SKM-1 (cell line): Measurements from ENCODE around the gene ADARB1.
A peak's percentile ranks its signal among the peaks of the same experiment; 100 is the strongest.

Experiments used
- DNase-seq: peaks from one replicate; lab custom pipeline; 2025; ENCODE audit not compliant: unreplicated experiment; lab: John Stamatoyannopoulos, UW

ADARB1 gene

GRCh38 chr21:45074818-45075595 lies 627 bp downstream of the ADARB1 start:
- no peak for DNase-seq

- DNase-seq, result no peak
Measured at GRCh38 chr21:45075596-45076244, 1.3 kb downstream of the ADARB1 start.

GRCh38 chr21:45076245-45076711 lies 1.9 kb downstream of the ADARB1 start:
- no peak for DNase-seq

- no peak for DNase-seq
Measured at GRCh38 chr21:45078371-45078770, 4.0 kb downstream of the ADARB1 start.

- peak; percentile 58 for DNase-seq
Measured at GRCh38 chr21:45078877-45079281, 4.5 kb downstream of the ADARB1 start.

GRCh38 chr21:45079351-45079750 lies 5.0 kb downstream of the ADARB1 start:
- DNase-seq, result no peak

GRCh38 chr21:45080232-45080631 lies 5.9 kb downstream of the ADARB1 start:
- no peak for DNase-seq

GRCh38 chr21:45080639-45081414 lies 6.4 kb downstream of the ADARB1 start:
- DNase-seq, result no peak

- no peak for DNase-seq
Measured at GRCh38 chr21:45081636-45082035, 7.3 kb downstream of the ADARB1 start.

GRCh38 chr21:45082736-45083135 lies 8.4 kb downstream of the ADARB1 start:
- no peak for DNase-seq

- DNase-seq, result no peak
Measured at GRCh38 chr21:45084121-45084520, 9.7 kb downstream of the ADARB1 start.

- no peak for DNase-seq
Measured at GRCh38 chr21:45084881-45085536, 10.6 kb downstream of the ADARB1 start.

- no peak for DNase-seq
Measured at GRCh38 chr21:45085700-45086099, 11.3 kb downstream of the ADARB1 start.

- DNase-seq, result no peak
Measured at GRCh38 chr21:45086337-45086958, 12.1 kb downstream of the ADARB1 start.

GRCh38 chr21:45087022-45087823 lies 12.8 kb downstream of the ADARB1 start:
- no peak for DNase-seq

- DNase-seq, result no peak
Measured at GRCh38 chr21:45088116-45088515, 13.7 kb downstream of the ADARB1 start.

- no peak for DNase-seq
Measured at GRCh38 chr21:45088729-45089128, 14.3 kb downstream of the ADARB1 start.

- DNase-seq, result no peak
Measured at GRCh38 chr21:45089964-45090363, 15.6 kb downstream of the ADARB1 start.

GRCh38 chr21:45090966-45091365 lies 16.6 kb downstream of the ADARB1 start:
- DNase-seq, result no peak
